ENCODE measurements around the gene ZG16B.

ZG16B gene

DNA sequence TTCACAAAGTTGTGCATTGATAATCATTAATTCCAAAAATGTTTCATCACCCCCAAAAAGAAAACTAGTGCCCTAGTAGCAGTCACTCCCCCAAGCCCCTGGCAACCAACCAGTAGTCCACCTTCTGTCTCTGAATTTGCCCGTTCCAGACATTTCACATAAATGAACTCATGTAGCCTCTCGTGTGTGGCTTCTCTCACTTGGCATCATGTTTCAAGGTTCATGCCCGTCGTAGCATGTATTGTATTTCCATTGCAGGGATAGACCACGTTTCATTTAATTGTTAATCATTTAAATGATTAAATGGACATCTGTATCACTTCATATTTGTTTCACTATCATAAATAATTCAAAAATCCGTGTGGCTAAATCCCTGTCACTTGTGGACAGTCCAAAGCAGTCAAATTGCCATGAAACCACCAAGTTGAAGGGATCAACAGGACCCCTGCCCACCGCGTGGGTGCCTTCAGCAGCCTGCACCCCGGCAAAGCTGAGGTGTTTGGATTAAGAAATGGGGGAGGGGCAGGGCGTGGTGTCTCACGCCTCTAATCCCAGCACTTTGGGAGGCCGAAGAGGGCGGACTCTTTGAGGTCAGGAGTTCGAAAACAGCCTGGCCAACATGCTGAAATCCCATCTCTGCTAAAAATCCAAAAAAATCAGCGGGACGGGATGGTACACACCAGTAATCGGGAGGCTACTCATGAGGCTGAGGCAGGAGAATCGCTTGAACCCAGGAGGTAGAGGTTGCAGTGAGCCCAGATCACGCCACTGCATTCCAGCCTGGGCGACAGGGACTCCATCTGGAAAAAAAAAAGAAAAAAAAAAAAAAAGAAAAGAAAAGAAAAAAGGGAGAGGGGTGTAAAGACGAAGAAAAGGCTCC is 44.2 kb downstream of the ZG16B start:
- no peak for DNase-seq

DNA sequence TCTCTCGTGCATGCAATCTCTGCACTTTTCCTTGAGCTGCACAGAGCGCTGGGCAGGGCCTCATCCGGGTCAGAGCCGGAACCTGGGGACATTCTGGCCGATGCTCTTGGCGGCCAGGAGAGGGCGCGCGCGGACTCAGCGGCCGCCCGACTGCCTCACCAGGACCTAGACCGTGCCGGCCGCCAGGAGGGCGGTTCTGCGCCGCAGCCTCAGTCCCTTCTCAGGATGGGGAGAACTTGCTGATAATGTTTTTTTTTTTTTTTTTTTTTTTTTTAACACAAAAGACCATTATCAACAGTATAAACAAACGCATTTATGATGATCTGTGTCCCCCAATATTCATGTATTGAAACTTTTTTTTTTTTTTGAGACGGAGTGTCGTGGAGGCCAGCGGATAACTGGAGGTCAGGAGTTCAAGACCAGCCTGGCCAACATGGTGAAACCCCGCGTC is 44.8 kb downstream of the ZG16B start:
- DNase-seq: peak; percentile 75

DNA sequence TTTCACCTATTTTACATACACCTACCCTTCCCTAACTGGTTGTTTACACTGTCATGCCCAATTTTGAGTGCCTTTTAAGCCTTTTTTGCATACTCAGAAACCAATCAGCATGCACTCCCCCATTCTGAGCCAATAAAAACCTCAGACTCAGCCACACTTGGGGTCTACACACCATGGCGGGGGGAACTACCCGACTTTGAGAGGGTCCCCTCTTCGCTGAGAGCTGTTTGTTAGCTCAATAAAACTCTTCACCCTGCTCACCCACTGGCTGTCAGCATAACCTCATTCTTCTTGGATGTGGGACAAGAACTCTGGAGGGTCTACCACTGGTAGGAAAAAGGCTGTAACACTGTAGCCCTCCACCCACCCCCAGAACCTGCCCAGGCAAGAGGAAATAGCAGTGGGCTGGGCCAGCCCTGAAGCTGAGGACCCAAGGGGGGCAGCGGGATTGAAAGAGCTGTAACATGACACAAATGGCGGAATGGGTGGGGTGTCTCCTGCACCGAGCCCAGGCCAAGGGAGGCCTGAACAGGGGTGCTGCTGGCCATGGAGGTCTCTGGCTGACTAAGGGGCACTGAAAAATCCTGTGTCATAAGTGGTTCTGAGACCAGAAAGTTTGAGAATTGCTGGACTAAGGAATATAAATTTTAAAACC is 49.9 kb downstream of the ZG16B start:
- DNase-seq: no peak
